Fibroblast of lung (primary cell): ENCODE data around the gene ATP1B1. TPM values are rescaled to one million over a fixed set of nuclear protein-coding genes. Genes with fewer than 3 reads are reported as not detected.

Source experiments
- DNase-seq, 2 donors: peaks; one replicate each; pipeline versions ENCODE4 v3.0.0 to v3.0.0-alpha.2; 2010; ENCODE audit warnings: low read depth in 2 of 2
- H2AFZ ChIP-seq: 2 replicates; pipeline ENCODE4 v1.5.1; 2012; ENCODE audit warnings: low read length, control low read depth, inconsistent platforms
- H3K27ac ChIP-seq: 2 replicates; pipeline ENCODE4 v1.5.1; 2011; ENCODE audit warnings: low read length, control low read depth; ENCODE audit not compliant: insufficient read depth
- H3K27me3 ChIP-seq: 2 replicates; pipeline ENCODE4 v1.5.1; 2011; ENCODE audit warnings: mild to moderate bottlenecking, low read length; ENCODE audit not compliant: control insufficient read depth, insufficient read depth
- H3K36me3 ChIP-seq: 2 replicates; pipeline ENCODE4 v1.5.1; 2011; ENCODE audit warnings: low read length; ENCODE audit not compliant: control insufficient read depth, insufficient read depth
- H3K4me1 ChIP-seq: 2 replicates; pipeline ENCODE4 v1.5.1; 2011; ENCODE audit warnings: low read length; ENCODE audit not compliant: control insufficient read depth, insufficient read depth; ENCODE audit errors: extremely low read depth
- H3K4me2 ChIP-seq: 2 replicates; pipeline ENCODE4 v1.5.1; 2011; ENCODE audit warnings: low read length, control low read depth; ENCODE audit not compliant: insufficient read depth; ENCODE audit errors: extremely low read depth
- H3K4me3 ChIP-seq, 4 experiments: fragments of 200-600 bp in 1 of 4; sonication (generic) in 1 of 4; replicated peaks in 1 of 4; 2 replicates each; pipeline ENCODE4 v1.5.1; 2011 to 2016; ENCODE audit warnings: low read length in 4 of 4, low read depth in 3 of 4, mild to moderate bottlenecking in 3 of 4, control low read depth in 2 of 4, inconsistent platforms in 1 of 4, mixed read lengths in 1 of 4; ENCODE audit not compliant: insufficient read depth in 1 of 4; ENCODE audit errors: control extremely low read depth in 1 of 4
- H3K79me2 ChIP-seq: 2 replicates; pipeline ENCODE4 v1.5.1; 2012; ENCODE audit warnings: mild to moderate bottlenecking, low read length, inconsistent platforms; ENCODE audit not compliant: control insufficient read depth, insufficient read depth
- H3K9ac ChIP-seq: 2 replicates; pipeline ENCODE4 v1.5.1; 2011; ENCODE audit warnings: mild to moderate bottlenecking, low read length, control low read depth; ENCODE audit not compliant: insufficient read depth
- H3K9me3 ChIP-seq: 2 replicates; pipeline ENCODE4 v1.5.1; 2012; ENCODE audit warnings: low read depth, low read length; ENCODE audit not compliant: control insufficient read depth, insufficient read depth
- H4K20me1 ChIP-seq: 2 replicates; pipeline ENCODE4 v1.5.1; 2011; ENCODE audit warnings: low read length; ENCODE audit not compliant: control insufficient read depth, insufficient read depth; ENCODE audit errors: extremely low read depth
- EZH2 ChIP-seq: IDR thresholded peaks from 2 replicates; pipeline ENCODE4 v1.5.1; 2012; ENCODE audit warnings: low read length, control low read depth, mild to moderate bottlenecking; ENCODE audit errors: missing control alignments
- polyA plus RNA-seq, 2 donors: library from polyadenylated mRNA; depleted of rRNA in 1 of 2; stranded (reverse) in 1 of 2; unstranded in 1 of 2; fragments of >200 nt; gene quantifications; 2 replicates each; pipeline ENCODE4 v1.2.1, GENCODE V29; 2011 to 2012; ENCODE audit warnings: missing spikeins in 1 of 2
- total RNA-seq: library from RNA; depleted of rRNA; stranded (reverse); fragments of >200 nt; gene quantifications from 2 replicates; pipeline ENCODE4 v1.2.1, GENCODE V29; 2014
- TF ChIP-seq, protein P1 (sequence below), 2 donors: IDR thresholded peaks in 1 of 2; conservative IDR thresholded peaks in 1 of 2; 1 replicate in 1 of 2; 2 replicates in 1 of 2; pipeline ENCODE4 v1.5.1; 2011 to 2012; ENCODE audit warnings: low read length in 2 of 2, control low read depth in 1 of 2, inconsistent platforms in 1 of 2, low read depth in 1 of 2, mild to moderate bottlenecking in 1 of 2

The ATP1B1 gene
- total and polyA plus RNA-seq, 2 donors (not counting 1 experiment from before 2014, with no cell fraction given), result 21.1 to 37.9 TPM

DNA sequence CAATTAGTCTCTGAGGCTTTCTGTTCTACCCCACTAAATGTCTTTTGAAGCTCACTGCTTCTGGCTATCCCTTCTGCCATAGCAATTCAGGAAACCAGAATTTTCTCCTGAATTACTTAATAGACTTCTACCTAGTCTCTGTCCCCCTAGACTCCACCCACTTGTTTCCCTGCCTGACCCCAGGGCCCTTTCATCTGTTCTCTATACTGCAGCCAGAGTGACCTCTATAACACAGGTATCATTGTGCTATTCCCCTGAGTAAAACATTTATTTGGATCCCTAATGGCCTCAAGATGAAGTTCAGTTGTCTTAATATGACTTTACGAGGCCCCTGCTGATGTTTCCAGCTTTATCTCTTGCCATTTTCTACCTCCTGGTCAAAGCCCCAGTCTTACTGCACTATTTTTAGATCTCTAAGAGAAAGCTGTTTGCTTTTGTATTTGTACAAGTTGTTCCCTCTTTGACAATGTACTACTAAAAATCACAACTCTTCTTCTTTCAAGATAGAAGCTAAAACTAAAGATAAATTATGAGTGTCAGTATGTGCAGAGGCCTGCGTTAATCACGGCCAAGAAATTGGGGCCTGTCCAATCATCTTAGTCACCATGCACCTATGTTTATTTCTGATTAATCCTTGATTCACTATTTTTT lies 54.5 kb downstream of the ATP1B1 start:
- Histone ChIP-seq H3K4me1 (peaks cover 2% of the 10 kb centered on the region), H3K36me3 (no peaks in the 10 kb centered on the region), H3K4me2 (no peak overlapping the region), H3K79me2 (no peaks in the 10 kb centered on the region), H3K27ac (no peak overlapping the region), H3K9me3 (no peaks in the 10 kb centered on the region), H3K9ac (no peak overlapping the region), H3K4me3 (no peak overlapping the region), H2AFZ (no peak overlapping the region), H4K20me1 (no peaks in the 10 kb centered on the region), H3K27me3 (no peaks in the 10 kb centered on the region)
- TF ChIP-seq EZH2, result no peak
- TF ChIP-seq, protein P1, sequence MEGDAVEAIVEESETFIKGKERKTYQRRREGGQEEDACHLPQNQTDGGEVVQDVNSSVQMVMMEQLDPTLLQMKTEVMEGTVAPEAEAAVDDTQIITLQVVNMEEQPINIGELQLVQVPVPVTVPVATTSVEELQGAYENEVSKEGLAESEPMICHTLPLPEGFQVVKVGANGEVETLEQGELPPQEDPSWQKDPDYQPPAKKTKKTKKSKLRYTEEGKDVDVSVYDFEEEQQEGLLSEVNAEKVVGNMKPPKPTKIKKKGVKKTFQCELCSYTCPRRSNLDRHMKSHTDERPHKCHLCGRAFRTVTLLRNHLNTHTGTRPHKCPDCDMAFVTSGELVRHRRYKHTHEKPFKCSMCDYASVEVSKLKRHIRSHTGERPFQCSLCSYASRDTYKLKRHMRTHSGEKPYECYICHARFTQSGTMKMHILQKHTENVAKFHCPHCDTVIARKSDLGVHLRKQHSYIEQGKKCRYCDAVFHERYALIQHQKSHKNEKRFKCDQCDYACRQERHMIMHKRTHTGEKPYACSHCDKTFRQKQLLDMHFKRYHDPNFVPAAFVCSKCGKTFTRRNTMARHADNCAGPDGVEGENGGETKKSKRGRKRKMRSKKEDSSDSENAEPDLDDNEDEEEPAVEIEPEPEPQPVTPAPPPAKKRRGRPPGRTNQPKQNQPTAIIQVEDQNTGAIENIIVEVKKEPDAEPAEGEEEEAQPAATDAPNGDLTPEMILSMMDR (conservative IDR thresholded peaks at IDR 0.05 in 1 of 2, IDR thresholded peaks at IDR 0.05 in 1 of 2; ENCODE audit: low read depth in 1 of 2, low read length in 2 of 2), result no peak
- DNase-seq, result peak; percentile 8 to 67

DNA sequence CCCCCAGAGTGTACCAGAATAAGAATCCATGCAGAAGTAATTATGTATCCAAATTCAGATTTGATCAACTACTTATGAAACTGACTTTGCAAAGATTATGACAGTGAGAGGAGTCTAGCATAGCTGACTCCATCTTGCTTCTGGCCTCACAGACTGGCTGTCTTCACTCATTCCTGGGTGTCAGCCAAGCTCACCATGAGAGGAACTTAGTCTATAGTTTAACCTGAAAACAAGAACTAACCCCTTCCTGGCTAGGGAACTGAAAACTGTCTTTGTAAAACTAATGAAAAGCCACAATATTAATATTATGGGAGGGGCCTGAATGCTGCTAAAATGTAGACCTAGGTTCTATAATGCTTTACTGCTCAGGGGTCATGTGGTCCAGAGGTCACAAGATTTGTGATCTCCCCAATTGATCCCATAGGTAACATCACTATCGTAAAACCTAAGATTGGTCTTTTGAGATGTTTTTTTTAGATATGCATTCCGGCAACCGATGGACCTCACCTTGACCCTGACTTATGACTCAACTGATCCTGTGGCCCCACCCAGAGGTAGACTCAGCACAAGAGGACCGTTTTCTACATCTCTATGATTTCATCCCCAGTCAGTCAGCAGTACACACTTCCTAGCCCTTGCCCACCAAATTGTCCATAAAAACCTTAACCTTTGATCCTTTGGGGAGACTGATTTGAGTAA lies 55.2 kb downstream of the ATP1B1 start:
- H3K4me2 ChIP-seq, result peak overlapping the region; percentile 17

DNA sequence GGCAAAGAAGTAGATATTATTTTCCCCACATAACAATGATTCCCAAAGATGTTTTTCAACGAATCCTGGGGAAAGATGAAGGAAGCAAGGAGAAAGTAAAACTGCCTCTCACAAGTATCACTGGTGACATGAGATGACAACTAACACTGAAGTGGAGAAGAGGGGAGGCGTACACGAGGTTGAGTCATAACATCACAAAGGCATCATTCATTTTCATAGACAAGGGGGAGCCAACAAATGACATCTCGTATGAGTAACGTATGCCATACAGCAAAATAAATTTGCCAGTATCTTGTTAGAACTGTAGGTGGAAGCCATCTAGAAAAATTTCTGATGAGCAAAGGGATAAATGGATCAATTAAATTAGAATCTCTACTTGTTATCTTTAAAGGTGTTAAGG lies 56.6 kb downstream of the ATP1B1 start:
- Histone ChIP-seq H4K20me1 (no peaks in the 10 kb centered on the region), H3K9me3 (no peaks in the 10 kb centered on the region), H3K9ac (no peak overlapping the region), H3K4me3 (no peak overlapping the region), H3K27me3 (no peaks in the 10 kb centered on the region), H3K79me2 (no peaks in the 10 kb centered on the region), H3K4me1 (peaks cover 2% of the 10 kb centered on the region), H3K4me2 (no peak overlapping the region), H3K36me3 (no peaks in the 10 kb centered on the region), H2AFZ (no peak overlapping the region), H3K27ac (no peak overlapping the region)
- DNase-seq, result peak in 1 of 2 donors; percentile 55
- TF ChIP-seq EZH2, result no peak
- TF ChIP-seq, protein P1 (conservative IDR thresholded peaks at IDR 0.05 in 1 of 2, IDR thresholded peaks at IDR 0.05 in 1 of 2; ENCODE audit: low read depth in 1 of 2, low read length in 2 of 2), result no peak

More for the DNA sequence above, 55.2 kb downstream of the ATP1B1 start:
- Histone ChIP-seq H3K9ac (no peak overlapping the region), H4K20me1 (no peaks in the 10 kb centered on the region), H3K27me3 (no peaks in the 10 kb centered on the region), H3K9me3 (no peaks in the 10 kb centered on the region), H3K27ac (no peak overlapping the region), H3K79me2 (no peaks in the 10 kb centered on the region), H3K4me1 (peaks cover 2% of the 10 kb centered on the region), H3K36me3 (no peaks in the 10 kb centered on the region), H2AFZ (no peak overlapping the region), H3K4me3 (no peak overlapping the region)
- no peak for TF ChIP-seq EZH2
- TF ChIP-seq, protein P1 (conservative IDR thresholded peaks at IDR 0.05 in 1 of 2, IDR thresholded peaks at IDR 0.05 in 1 of 2; ENCODE audit: low read depth in 1 of 2, low read length in 2 of 2), result no peak
- peak; percentile 15 for DNase-seq
